ENCODE results near the gene PPAT. TPM values are rescaled to one million over a fixed set of nuclear protein-coding genes. Genes with fewer than 3 reads are reported as not detected.
"Not testable (repeated sequence)": the region's sequence is repeated elsewhere in the genome, so short reads cannot be mapped to it uniquely, and the experiment has no call there.

The PPAT gene
- total and polyA plus RNA-seq, 4 donors, result 3.7 to 11.0 (median 5.7) TPM

DNA sequence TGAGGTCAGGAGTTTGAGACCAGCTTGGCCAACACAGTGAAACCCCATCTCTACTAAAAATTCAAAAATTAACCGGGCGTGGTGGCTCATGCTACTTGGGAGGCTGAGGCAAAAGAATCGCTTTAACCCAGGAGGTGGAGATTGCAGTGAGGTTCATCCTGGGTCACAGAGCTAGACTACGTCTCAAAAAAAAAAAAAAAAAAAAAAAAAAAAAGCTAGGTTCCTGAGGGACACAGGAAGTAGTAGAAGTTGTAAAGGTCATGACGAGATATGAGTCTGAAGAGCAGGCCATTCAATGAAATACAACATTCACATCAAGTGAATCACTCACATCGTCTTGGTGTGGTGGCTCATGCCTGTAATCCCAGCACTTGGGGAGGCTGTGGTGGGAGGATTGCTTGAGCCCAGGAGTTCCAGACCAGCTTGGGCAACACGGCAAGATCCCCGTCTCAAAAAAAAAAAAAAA, 30.9 kb upstream of the PPAT start:
- DNase-seq (ENCODE audit: low spot score); H3K9ac ChIP-seq (ENCODE audit: low read depth in 1 of 2, low read length in 2 of 2); H3K9me3 ChIP-seq (ENCODE audit: control insufficient read depth in 4 of 4, low read length in 3 of 4); H3K27me3 ChIP-seq (ENCODE audit: control insufficient read depth in 4 of 4, insufficient read depth in 4 of 4, low read length in 3 of 4); H3K27ac ChIP-seq (ENCODE audit: low read depth in 1 of 2, low read length in 2 of 2): not testable (repeated sequence)
- H3K4me1 ChIP-seq (ENCODE audit: control insufficient read depth in 4 of 4, insufficient read depth in 4 of 4, low read length in 3 of 4), result peaks cover 9 to 30% (median 19%) of the 10 kb centered on the region in 4 donors
- peak in 1 of 2 donors; percentile 68 for TF ChIP-seq GABPA (IDR thresholded peaks at IDR 0.05 in 1 of 2, conservative IDR thresholded peaks at IDR 0.05 in 1 of 2)
- WGBS, result 15% methylated on average over 8 of the region's 8 CpGs
- peaks cover 0 to 11% (median 7%) of the 10 kb centered on the region in 4 donors for H3K36me3 ChIP-seq (ENCODE audit: control insufficient read depth in 4 of 4, insufficient read depth in 3 of 4, low read depth in 1 of 4, low read length in 3 of 4)
- H3K4me3 ChIP-seq (ENCODE audit: low read depth in 1 of 3, low read length in 3 of 3), result peak overlapping the region; percentile 87 to 95 (median 93)

DNA sequence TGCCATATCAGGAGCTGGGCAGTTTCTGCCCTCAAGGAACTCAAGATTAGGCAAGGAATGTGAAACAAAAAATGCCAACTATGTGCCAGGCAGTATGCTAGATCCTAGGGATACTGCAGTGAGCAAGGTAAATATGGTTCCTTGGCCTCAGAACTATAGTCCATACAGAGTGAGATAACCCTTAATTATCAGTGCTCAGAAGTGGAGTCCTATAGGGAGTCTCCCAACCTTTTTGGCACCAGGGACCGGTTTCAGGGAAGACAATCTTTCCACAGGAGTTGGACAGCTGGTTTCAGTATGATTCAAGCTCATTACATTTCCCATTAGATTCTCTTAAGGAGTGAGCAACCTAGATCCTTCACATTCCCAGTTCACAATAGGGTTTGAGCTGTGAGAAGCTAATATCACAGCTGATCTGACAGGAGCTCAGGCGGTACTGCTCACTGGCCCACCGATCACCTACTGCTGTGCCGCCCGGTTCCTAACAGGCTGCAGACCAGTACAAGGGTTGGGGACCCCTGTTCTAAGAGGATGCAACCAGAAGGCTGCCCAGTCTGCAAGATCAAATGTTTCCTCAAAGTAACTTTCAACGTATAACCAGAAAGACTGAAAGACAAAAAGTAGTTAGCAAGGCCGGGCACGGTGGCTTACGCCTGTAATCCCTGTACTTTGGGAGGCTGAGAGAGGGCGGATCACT, 30.3 kb upstream of the PPAT start:
- Histone ChIP-seq H3K9ac (ENCODE audit: low read depth in 1 of 2, low read length in 2 of 2) (no peak overlapping the region), H3K4me3 (ENCODE audit: low read depth in 1 of 3, low read length in 3 of 3) (peak overlapping the region in 2 of 3 donors; percentile 9 to 95), H3K9me3 (ENCODE audit: control insufficient read depth in 4 of 4, low read length in 3 of 4) (no peaks in the 10 kb centered on the region), H3K27ac (ENCODE audit: low read depth in 1 of 2, low read length in 2 of 2) (no peak overlapping the region), H3K4me1 (ENCODE audit: control insufficient read depth in 4 of 4, insufficient read depth in 4 of 4, low read length in 3 of 4) (peaks cover 9 to 30% (median 19%) of the 10 kb centered on the region in 4 donors), H3K27me3 (ENCODE audit: control insufficient read depth in 4 of 4, insufficient read depth in 4 of 4, low read length in 3 of 4) (no peaks in the 10 kb centered on the region), H3K36me3 (ENCODE audit: control insufficient read depth in 4 of 4, insufficient read depth in 3 of 4, low read depth in 1 of 4, low read length in 3 of 4) (peaks cover 0 to 15% (median 9%) of the 10 kb centered on the region in 4 donors)
- WGBS, result 75% methylated on average over 10 of the region's 10 CpGs
- no peak for DNase-seq (ENCODE audit: low spot score)
- TF ChIP-seq, protein P1, sequence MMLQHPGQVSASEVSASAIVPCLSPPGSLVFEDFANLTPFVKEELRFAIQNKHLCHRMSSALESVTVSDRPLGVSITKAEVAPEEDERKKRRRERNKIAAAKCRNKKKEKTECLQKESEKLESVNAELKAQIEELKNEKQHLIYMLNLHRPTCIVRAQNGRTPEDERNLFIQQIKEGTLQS (IDR thresholded peaks at IDR 0.05), result no peak
- no peak for TF ChIP-seq FOXA2 (IDR thresholded peaks at IDR 0.05)
- no peak for TF ChIP-seq EGR1 (IDR thresholded peaks at IDR 0.05; ENCODE audit: low read depth in 2 of 2)
- TF ChIP-seq NR2F2 (IDR thresholded peaks at IDR 0.05), result no peak
- TF ChIP-seq CTCF (IDR thresholded peaks at IDR 0.05; ENCODE audit: low read depth, low read length, missing input control), result no peak
- TF ChIP-seq REST (IDR thresholded peaks at IDR 0.05), result no peak
- TF ChIP-seq TAF1 (conservative IDR thresholded peaks at IDR 0.05), result no peak

- TF ChIP-seq RAD21 (IDR thresholded peaks at IDR 0.05), result no peak
- no peak for TF ChIP-seq GABPA (IDR thresholded peaks at IDR 0.05 in 1 of 2, conservative IDR thresholded peaks at IDR 0.05 in 1 of 2)
- TF ChIP-seq HNF4G (IDR thresholded peaks at IDR 0.05), result no peak
- TF ChIP-seq, protein P1 (IDR thresholded peaks at IDR 0.05), result no peak
- TF ChIP-seq NR2F2 (IDR thresholded peaks at IDR 0.05), result no peak
- no peak for TF ChIP-seq FOXA1 (IDR thresholded peaks at IDR 0.05)
- TF ChIP-seq SP1 (IDR thresholded peaks at IDR 0.05), result no peak
- TF ChIP-seq TAF1 (conservative IDR thresholded peaks at IDR 0.05), result no peak
- no peak for TF ChIP-seq RXRA (IDR thresholded peaks at IDR 0.05)
- TF ChIP-seq HNF4A (conservative IDR thresholded peaks at IDR 0.05), result no peak
- no peak for TF ChIP-seq REST (IDR thresholded peaks at IDR 0.05)
- WGBS, result 83% methylated on average over 3 of the region's 3 CpGs
Observed at GRCh38 chr4:56464581-56464980, 29.2 kb upstream of the PPAT start.

More at GRCh38 chr4:56464581-56464980, 29.2 kb upstream of the PPAT start:
- Histone ChIP-seq H3K27me3 (ENCODE audit: control insufficient read depth in 4 of 4, insufficient read depth in 4 of 4, low read length in 3 of 4) (no peaks in the 10 kb centered on the region), H3K9ac (ENCODE audit: low read depth in 1 of 2, low read length in 2 of 2) (no peak overlapping the region), H3K4me3 (ENCODE audit: low read depth in 1 of 3, low read length in 3 of 3) (no peak overlapping the region), H3K9me3 (ENCODE audit: control insufficient read depth in 4 of 4, low read length in 3 of 4) (no peaks in the 10 kb centered on the region), H3K4me1 (ENCODE audit: control insufficient read depth in 4 of 4, insufficient read depth in 4 of 4, low read length in 3 of 4) (peaks cover 9 to 30% (median 19%) of the 10 kb centered on the region in 4 donors), H3K27ac (ENCODE audit: low read depth in 1 of 2, low read length in 2 of 2) (no peak overlapping the region), H3K36me3 (ENCODE audit: control insufficient read depth in 4 of 4, insufficient read depth in 3 of 4, low read depth in 1 of 4, low read length in 3 of 4) (peaks cover 4 to 25% (median 17%) of the 10 kb centered on the region in 4 donors)
- DNase-seq (ENCODE audit: low spot score), result no peak
